ENCODE measurements around the gene ROPN1.
A peak's percentile ranks its signal among the peaks of the same experiment; 100 is the strongest.
"Not testable (repeated sequence)": the region's sequence is repeated elsewhere in the genome, so short reads cannot be mapped to it uniquely, and the experiment has no call there.

The ROPN1 gene

GRCh38 chr3:124019291-124019690 lies 27.4 kb upstream of the ROPN1 start:
- Histone ChIP-seq H3K4me1 (ENCODE audit: control extremely low read depth in 1 of 4, control insufficient read depth in 4 of 4, insufficient read depth in 4 of 4, low read length in 3 of 4) (no peaks in the 10 kb centered on the region), H3K27ac (ENCODE audit: insufficient read depth in 1 of 2, low read depth in 1 of 2, low read length in 2 of 2, poor library complexity in 1 of 2, severe bottlenecking in 2 of 2) (no peak overlapping the region), H3K36me3 (ENCODE audit: control insufficient read depth in 4 of 4, insufficient read depth in 4 of 4, low read length in 3 of 4) (no peaks in the 10 kb centered on the region), H3K27me3 (replicated peaks in 2 of 5; ENCODE audit: control insufficient read depth in 4 of 5, insufficient read depth in 5 of 5, low read length in 4 of 5) (peaks cover 0 to 2% (median 0%) of the 10 kb centered on the region in 5 experiments), H3K9me3 (ENCODE audit: control extremely low read depth in 1 of 5, control insufficient read depth in 4 of 5, insufficient read depth in 2 of 5, low read depth in 1 of 5, low read length in 4 of 5) (peaks cover 0 to 2% (median 0%) of the 10 kb centered on the region in 5 experiments), H3K4me3 (ENCODE audit: control insufficient read depth in 1 of 7, extremely low read depth in 1 of 7, insufficient read depth in 4 of 7, low read depth in 2 of 7, low read length in 6 of 7) (no peak overlapping the region)
- POLR2A ChIA-PET, result no interaction called here
- WGBS (ENCODE audit: insufficient coverage), result no CpG with 5 or more reads among the region's 2 CpGs
- DNase-seq, result no peak
- CTCF ChIA-PET, result interaction anchor here (1.1 to 1.6 kb wide), 3 partner anchors 14 to 264 kb away, joined by 3 to 7 read pairs (median 3); partner anchors contain the start of gene KALRN

- H3K27me3 ChIP-seq (replicated peaks in 2 of 5; ENCODE audit: control insufficient read depth in 4 of 5, insufficient read depth in 5 of 5, low read length in 4 of 5); H3K9me3 ChIP-seq (ENCODE audit: control extremely low read depth in 1 of 5, control insufficient read depth in 4 of 5, insufficient read depth in 2 of 5, low read depth in 1 of 5, low read length in 4 of 5); POLR2A ChIA-PET; H3K36me3 ChIP-seq (ENCODE audit: control insufficient read depth in 4 of 4, insufficient read depth in 4 of 4, low read length in 3 of 4); H3K27ac ChIP-seq (ENCODE audit: insufficient read depth in 1 of 2, low read depth in 1 of 2, low read length in 2 of 2, poor library complexity in 1 of 2, severe bottlenecking in 2 of 2); H3K4me3 ChIP-seq (ENCODE audit: control insufficient read depth in 1 of 7, extremely low read depth in 1 of 7, insufficient read depth in 4 of 7, low read depth in 2 of 7, low read length in 6 of 7); H3K4me1 ChIP-seq (ENCODE audit: control extremely low read depth in 1 of 4, control insufficient read depth in 4 of 4, insufficient read depth in 4 of 4, low read length in 3 of 4); DNase-seq: not testable (repeated sequence)
- CTCF ChIA-PET, result interaction anchor here (0.6 to 5.2 kb wide), 7 partner anchors 56 to 1400 kb away, joined by 3 to 37 read pairs (median 4); no protein-coding TSS in a partner anchor
- WGBS (ENCODE audit: insufficient coverage), result 96% methylated on average over 4 of the region's 6 CpGs
Observed at GRCh38 chr3:124017502-124017901, 25.6 kb upstream of the ROPN1 start.

GRCh38 chr3:124016483-124016882 lies 24.6 kb upstream of the ROPN1 start:
- H3K27ac ChIP-seq (ENCODE audit: insufficient read depth in 1 of 2, low read depth in 1 of 2, low read length in 2 of 2, poor library complexity in 1 of 2, severe bottlenecking in 2 of 2); POLR2A ChIA-PET; H3K9me3 ChIP-seq (ENCODE audit: control extremely low read depth in 1 of 5, control insufficient read depth in 4 of 5, insufficient read depth in 2 of 5, low read depth in 1 of 5, low read length in 4 of 5); H3K27me3 ChIP-seq (replicated peaks in 2 of 5; ENCODE audit: control insufficient read depth in 4 of 5, insufficient read depth in 5 of 5, low read length in 4 of 5); H3K36me3 ChIP-seq (ENCODE audit: control insufficient read depth in 4 of 4, insufficient read depth in 4 of 4, low read length in 3 of 4); H3K4me3 ChIP-seq (ENCODE audit: control insufficient read depth in 1 of 7, extremely low read depth in 1 of 7, insufficient read depth in 4 of 7, low read depth in 2 of 7, low read length in 6 of 7); H3K4me1 ChIP-seq (ENCODE audit: control extremely low read depth in 1 of 4, control insufficient read depth in 4 of 4, insufficient read depth in 4 of 4, low read length in 3 of 4): not testable (repeated sequence)
- CTCF ChIA-PET, result interaction anchor here (0.7 to 5.2 kb wide), 13 partner anchors 11 to 535 kb away, joined by 3 to 37 read pairs (median 4); partner anchors contain the start of gene KALRN
- peak; percentile 17 to 46 (median 44) for DNase-seq
- WGBS (ENCODE audit: insufficient coverage), result 10% methylated on average over 2 of the region's 4 CpGs

- WGBS (ENCODE audit: insufficient coverage), result 90% methylated on average over 2 of the region's 3 CpGs
- CTCF ChIA-PET, result interaction anchor here (1.2 to 5.2 kb wide), 6 partner anchors 9 to 270 kb away, joined by 3 to 37 read pairs (median 4); no protein-coding TSS in a partner anchor
- H3K9me3 ChIP-seq (ENCODE audit: control extremely low read depth in 1 of 5, control insufficient read depth in 4 of 5, insufficient read depth in 2 of 5, low read depth in 1 of 5, low read length in 4 of 5), result peaks cover 0 to 3% (median 0%) of the 10 kb centered on the region in 5 experiments
- POLR2A ChIA-PET, result no interaction called here
- DNase-seq, result no peak
- no peak overlapping the region for H3K4me3 ChIP-seq (ENCODE audit: control insufficient read depth in 1 of 7, extremely low read depth in 1 of 7, insufficient read depth in 4 of 7, low read depth in 2 of 7, low read length in 6 of 7)
- H3K27ac ChIP-seq (ENCODE audit: insufficient read depth in 1 of 2, low read depth in 1 of 2, low read length in 2 of 2, poor library complexity in 1 of 2, severe bottlenecking in 2 of 2), result no peak overlapping the region
- H3K36me3 ChIP-seq (ENCODE audit: control insufficient read depth in 4 of 4, insufficient read depth in 4 of 4, low read length in 3 of 4), result no peaks in the 10 kb centered on the region
- no peaks in the 10 kb centered on the region for H3K4me1 ChIP-seq (ENCODE audit: control extremely low read depth in 1 of 4, control insufficient read depth in 4 of 4, insufficient read depth in 4 of 4, low read length in 3 of 4)
- H3K27me3 ChIP-seq (replicated peaks in 2 of 5; ENCODE audit: control insufficient read depth in 4 of 5, insufficient read depth in 5 of 5, low read length in 4 of 5), result peaks cover 0 to 2% (median 0%) of the 10 kb centered on the region in 5 experiments
Observed at GRCh38 chr3:124014366-124014942, 22.5 kb upstream of the ROPN1 start.

GRCh38 chr3:124008321-124008720 lies 16.4 kb upstream of the ROPN1 start:
- H3K27me3 ChIP-seq (replicated peaks in 2 of 5; ENCODE audit: control insufficient read depth in 4 of 5, insufficient read depth in 5 of 5, low read length in 4 of 5); H3K27ac ChIP-seq (ENCODE audit: insufficient read depth in 1 of 2, low read depth in 1 of 2, low read length in 2 of 2, poor library complexity in 1 of 2, severe bottlenecking in 2 of 2); CTCF ChIA-PET; H3K9me3 ChIP-seq (ENCODE audit: control extremely low read depth in 1 of 5, control insufficient read depth in 4 of 5, insufficient read depth in 2 of 5, low read depth in 1 of 5, low read length in 4 of 5); H3K4me3 ChIP-seq (ENCODE audit: control insufficient read depth in 1 of 7, extremely low read depth in 1 of 7, insufficient read depth in 4 of 7, low read depth in 2 of 7, low read length in 6 of 7); POLR2A ChIA-PET; H3K36me3 ChIP-seq (ENCODE audit: control insufficient read depth in 4 of 4, insufficient read depth in 4 of 4, low read length in 3 of 4): not testable (repeated sequence)
- no CpG with 5 or more reads among the region's 1 CpG for WGBS (ENCODE audit: insufficient coverage)
- DNase-seq, result peak in 1 of 3 donors; percentile 8
- H3K4me1 ChIP-seq (ENCODE audit: control extremely low read depth in 1 of 4, control insufficient read depth in 4 of 4, insufficient read depth in 4 of 4, low read length in 3 of 4), result peaks cover 0 to 11% (median 5%) of the 10 kb centered on the region in 4 experiments

- no peaks in the 10 kb centered on the region for H3K27me3 ChIP-seq (replicated peaks in 2 of 5; ENCODE audit: control insufficient read depth in 4 of 5, insufficient read depth in 5 of 5, low read length in 4 of 5)
- peaks cover 0 to 11% (median 5%) of the 10 kb centered on the region in 4 experiments for H3K4me1 ChIP-seq (ENCODE audit: control extremely low read depth in 1 of 4, control insufficient read depth in 4 of 4, insufficient read depth in 4 of 4, low read length in 3 of 4)
- WGBS (ENCODE audit: insufficient coverage), result 0% methylated on average over 2 of the region's 4 CpGs
- no peaks in the 10 kb centered on the region for H3K36me3 ChIP-seq (ENCODE audit: control insufficient read depth in 4 of 4, insufficient read depth in 4 of 4, low read length in 3 of 4)
- POLR2A ChIA-PET, result interaction anchor here (0.6 kb wide), 1 partner anchor 40 kb away, joined by 3 read pairs; no protein-coding TSS in a partner anchor
- H3K27ac ChIP-seq (ENCODE audit: insufficient read depth in 1 of 2, low read depth in 1 of 2, low read length in 2 of 2, poor library complexity in 1 of 2, severe bottlenecking in 2 of 2), result no peak overlapping the region
- H3K9me3 ChIP-seq (ENCODE audit: control extremely low read depth in 1 of 5, control insufficient read depth in 4 of 5, insufficient read depth in 2 of 5, low read depth in 1 of 5, low read length in 4 of 5), result no peaks in the 10 kb centered on the region
- H3K4me3 ChIP-seq (ENCODE audit: control insufficient read depth in 1 of 7, extremely low read depth in 1 of 7, insufficient read depth in 4 of 7, low read depth in 2 of 7, low read length in 6 of 7), result no peak overlapping the region
- CTCF ChIA-PET, result no interaction called here
- DNase-seq, result peak; percentile 31 to 83 (median 80)
Observed at GRCh38 chr3:124007186-124007585, 15.3 kb upstream of the ROPN1 start.

- POLR2A ChIA-PET; H3K4me3 ChIP-seq (ENCODE audit: control insufficient read depth in 1 of 7, extremely low read depth in 1 of 7, insufficient read depth in 4 of 7, low read depth in 2 of 7, low read length in 6 of 7); H3K27ac ChIP-seq (ENCODE audit: insufficient read depth in 1 of 2, low read depth in 1 of 2, low read length in 2 of 2, poor library complexity in 1 of 2, severe bottlenecking in 2 of 2); H3K4me1 ChIP-seq (ENCODE audit: control extremely low read depth in 1 of 4, control insufficient read depth in 4 of 4, insufficient read depth in 4 of 4, low read length in 3 of 4); DNase-seq; H3K36me3 ChIP-seq (ENCODE audit: control insufficient read depth in 4 of 4, insufficient read depth in 4 of 4, low read length in 3 of 4); H3K9me3 ChIP-seq (ENCODE audit: control extremely low read depth in 1 of 5, control insufficient read depth in 4 of 5, insufficient read depth in 2 of 5, low read depth in 1 of 5, low read length in 4 of 5): not testable (repeated sequence)
- CTCF ChIA-PET, result interaction anchor here (1.2 kb wide), 1 partner anchor 32 kb away, joined by 3 read pairs; no protein-coding TSS in a partner anchor
- peaks cover 0 to 18% (median 2%) of the 10 kb centered on the region in 5 experiments for H3K27me3 ChIP-seq (replicated peaks in 2 of 5; ENCODE audit: control insufficient read depth in 4 of 5, insufficient read depth in 5 of 5, low read length in 4 of 5)
- no CpG with 5 or more reads among the region's 2 CpGs for WGBS (ENCODE audit: insufficient coverage)
Observed at GRCh38 chr3:124002405-124003079, 10.6 kb upstream of the ROPN1 start.
